GM12864 (cell line): Measurements from ENCODE around the gene SMC3.
A peak's percentile ranks its signal among the peaks of the same experiment; 100 is the strongest.

Source experiments
- DNase-seq: peaks from one replicate; pipeline ENCODE4 v3.0.0-alpha.2; 2011; ENCODE audit warnings: low read depth
- H3K4me3 ChIP-seq: 2 replicates; pipeline ENCODE4 v1.5.1; 2011; ENCODE audit warnings: mild to moderate bottlenecking, low read depth, low read length, control low read depth
- CTCF ChIP-seq: IDR thresholded peaks from 2 replicates; pipeline ENCODE4 v1.5.1; 2011; ENCODE audit warnings: low read depth, mild to moderate bottlenecking, moderate library complexity, low read length, control low read depth, inconsistent platforms; ENCODE audit errors: missing control alignments

Gene SMC3

DNA sequence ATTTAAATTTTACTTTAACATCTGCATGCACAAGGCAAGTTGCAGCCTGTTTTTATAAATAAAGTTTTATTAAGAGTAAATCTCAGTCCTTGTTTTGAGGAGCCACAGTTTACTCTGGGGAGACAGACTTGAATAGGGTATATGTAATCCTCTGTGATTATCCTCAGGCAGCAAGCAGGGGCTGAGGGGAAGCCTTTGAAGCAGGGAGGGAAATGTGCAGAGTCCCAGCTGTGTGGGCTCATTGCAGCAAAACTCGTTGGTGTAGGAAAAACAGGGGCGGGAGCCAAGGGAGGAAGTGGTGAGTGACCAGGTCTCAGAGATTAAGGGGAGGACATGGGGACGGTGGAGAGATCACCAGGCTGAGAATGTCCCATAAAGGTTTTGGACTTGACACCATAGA is 34.3 kb upstream of the SMC3 start:
- DNase-seq = no peak
- no peak overlapping the region for H3K4me3 ChIP-seq
- TF ChIP-seq CTCF = no peak

DNA sequence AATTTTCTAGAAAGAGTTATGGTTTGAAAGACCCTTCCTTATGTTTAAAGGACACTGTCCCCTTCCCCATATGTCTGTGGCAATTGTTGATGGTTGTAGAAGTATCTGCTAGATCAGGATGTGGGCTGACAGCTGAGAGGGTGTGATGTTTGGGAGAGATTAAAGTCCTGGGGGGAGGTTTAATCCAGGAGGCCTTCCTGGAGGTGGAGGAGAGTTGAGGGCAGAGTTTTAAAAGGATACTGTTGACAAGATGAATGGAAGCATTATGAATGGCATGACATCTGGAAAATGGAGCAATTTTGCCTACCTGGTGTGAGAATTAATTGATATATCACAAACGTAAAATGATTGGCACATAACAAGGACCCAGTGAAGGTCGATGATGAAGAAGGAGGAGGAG is 32.9 kb upstream of the SMC3 start:
- no peak for DNase-seq
- H3K4me3 ChIP-seq = no peak overlapping the region
- no peak for TF ChIP-seq CTCF

DNA sequence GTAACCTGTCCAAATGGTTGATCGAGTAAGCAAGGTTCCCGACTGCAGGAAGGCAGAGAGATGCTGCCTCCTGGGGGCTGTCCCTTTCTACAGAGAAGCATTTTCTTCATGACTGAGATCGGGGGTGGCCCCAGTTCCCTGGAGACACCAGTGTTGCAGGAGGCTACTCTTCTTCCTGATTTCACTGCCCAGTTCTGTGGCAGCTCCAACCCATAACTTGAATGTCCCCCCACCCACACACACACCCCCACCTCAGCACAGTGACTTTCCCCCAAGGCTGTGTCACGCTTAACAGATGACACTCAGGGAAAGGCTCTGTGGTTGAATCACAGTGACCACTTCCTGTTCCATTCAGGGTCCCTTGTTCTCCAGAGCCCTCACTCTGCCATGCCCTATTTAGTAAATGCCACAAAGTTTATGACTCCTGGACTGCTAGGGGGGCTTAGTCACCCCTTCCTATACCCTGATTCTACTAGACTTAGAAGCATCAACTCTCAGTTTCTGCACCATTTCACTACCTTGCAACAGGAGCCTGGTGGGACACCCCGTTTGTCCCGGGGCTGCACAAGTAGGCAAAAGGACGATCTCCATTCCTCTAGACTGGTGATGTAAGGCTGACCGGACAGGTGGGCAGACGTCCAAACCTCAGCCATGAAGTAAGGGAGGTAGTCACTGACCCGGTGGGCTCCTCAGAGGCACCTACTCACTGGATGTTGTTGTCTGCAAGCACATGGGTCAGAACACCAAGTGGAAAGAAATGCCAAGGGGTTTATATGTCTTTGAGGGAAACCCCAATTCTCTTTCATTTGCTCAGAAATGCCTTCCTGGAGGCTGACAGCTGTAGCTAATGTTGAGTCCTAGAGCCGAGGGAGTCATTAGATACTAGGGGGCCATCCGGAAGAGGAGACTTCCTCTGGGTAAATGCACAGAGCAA is 31.3 kb upstream of the SMC3 start:
- H3K4me3 ChIP-seq = no peak overlapping the region
- peak; percentile 37 for TF ChIP-seq CTCF
- peak; percentile 68 for DNase-seq

- no peak for DNase-seq
- H3K4me3 ChIP-seq = no peak overlapping the region
- no peak for TF ChIP-seq CTCF
Measured at GRCh38 chr10:110539091-110539490, 28.4 kb upstream of the SMC3 start.

GRCh38 chr10:110540031-110540430 is 27.5 kb upstream of the SMC3 start:
- no peak for DNase-seq

GRCh38 chr10:110544958-110545537 is 22.4 kb upstream of the SMC3 start:
- no peak for DNase-seq
- TF ChIP-seq CTCF = no peak
- no peak overlapping the region for H3K4me3 ChIP-seq

More at GRCh38 chr10:110540031-110540430, 27.5 kb upstream of the SMC3 start:
- no peak overlapping the region for H3K4me3 ChIP-seq
- no peak for TF ChIP-seq CTCF
